B cell (primary cell): ENCODE results near the gene TARP.

ENCODE experiments used
- ATAC-seq: fragments of 200-7000 bp; cut with Tn5 transposase; one replicate; pipeline ENCODE4 v1.10.0; 2021; ENCODE audit warnings: low read depth, mild to moderate bottlenecking, moderate number of reproducible peaks, moderate library complexity
- CTCF ChIA-PET: fragments of 350-600 bp; sonication (Branson Sonifier 250); formaldehyde crosslinking; loops from one replicate; lab custom pipeline; 2021; ENCODE audit warnings: antibody characterized with exemption, inconsistent platforms; lab: Charles Lee
- POLR2A ChIA-PET: fragments of 350-600 bp; sonication (Branson Sonifier 250); formaldehyde crosslinking; loops from one replicate; lab custom pipeline; 2021; ENCODE audit warnings: antibody characterized with exemption; lab: Charles Lee
- DNase-seq: peaks from one replicate; pipeline ENCODE4 v3.0.0; 2013
- H2AFZ ChIP-seq: 2 replicates; pipeline ENCODE4 v1.6.1; 2012; ENCODE audit warnings: mild to moderate bottlenecking, low read depth, low read length; ENCODE audit not compliant: insufficient read depth, poor library complexity, severe bottlenecking
- H3K27ac ChIP-seq, 2 donors: 1 replicate in 1 of 2; 2 replicates in 1 of 2; pipeline ENCODE4 v1.5.1; 2012 to 2013; ENCODE audit warnings: low read length in 2 of 2, mild to moderate bottlenecking in 2 of 2, moderate library complexity in 1 of 2
- H3K27me3 ChIP-seq, 4 experiments: fragments of 200-600 bp in 1 of 4; sonication (generic) in 1 of 4; replicated peaks in 1 of 4; 1 replicate in 2 of 4; 2 replicates in 2 of 4; pipeline versions ENCODE4 v1.6.1 to v1.7.0; 2013 to 2016; ENCODE audit warnings: low read length in 3 of 4, mild to moderate bottlenecking in 2 of 4, mixed read lengths in 1 of 4, moderate library complexity in 1 of 4; ENCODE audit not compliant: insufficient read depth in 4 of 4, control insufficient read depth in 3 of 4; ENCODE audit errors: control extremely low read depth in 1 of 4
- H3K36me3 ChIP-seq, 2 experiments: replicated peaks in 1 of 2; 1 replicate in 1 of 2; 2 replicates in 1 of 2; pipeline versions ENCODE4 v1.6.1 to v1.7.1; 2013; ENCODE audit warnings: low read length in 1 of 2; ENCODE audit not compliant: insufficient read depth in 2 of 2, control insufficient read depth in 1 of 2; ENCODE audit errors: control extremely low read depth in 1 of 2, extremely low read depth in 1 of 2
- H3K4me1 ChIP-seq, 2 donors: fragments of 200-600 bp in 1 of 2; sonication (generic) in 1 of 2; 1 replicate in 1 of 2; 2 replicates in 1 of 2; pipeline versions ENCODE4 v1.5.1 to v1.6.1; 2013 to 2017; ENCODE audit warnings: low read length in 2 of 2; ENCODE audit not compliant: control insufficient read depth in 2 of 2, insufficient read depth in 2 of 2
- H3K4me2 ChIP-seq: replicated peaks from 2 replicates; pipeline ENCODE3; 2012; ENCODE audit warnings: mild to moderate bottlenecking, low read depth, low read length; ENCODE audit not compliant: poor library complexity, severe bottlenecking
- H3K4me3 ChIP-seq, 5 experiments: fragments of 200-600 bp in 1 of 5; sonication (generic) in 1 of 5; 1 replicate in 3 of 5; 2 replicates in 2 of 5; pipeline versions ENCODE4 v1.5.1 to v1.7.0; 2011 to 2016; ENCODE audit warnings: low read length in 4 of 5, mild to moderate bottlenecking in 4 of 5, low read depth in 2 of 5, control low read depth in 1 of 5, moderate library complexity in 1 of 5; ENCODE audit not compliant: insufficient read depth in 1 of 5; ENCODE audit errors: control extremely low read depth in 1 of 5, extremely low read depth in 1 of 5
- H3K79me2 ChIP-seq: fragments of 200-600 bp; sonication (generic); one replicate; pipeline ENCODE4 v1.6.0; 2016; ENCODE audit warnings: low read length; ENCODE audit not compliant: control insufficient read depth, insufficient read depth
- H3K9ac ChIP-seq: fragments of 200-600 bp; sonication (generic); 2 replicates; pipeline ENCODE4 v1.6.1; 2017; ENCODE audit warnings: mild to moderate bottlenecking, low read length, moderate library complexity
- H3K9me3 ChIP-seq, 3 donors: one replicate each; pipeline versions ENCODE4 v1.6.1 to v1.7.1; 2013; ENCODE audit warnings: low read length in 2 of 3; ENCODE audit not compliant: control insufficient read depth in 2 of 3, insufficient read depth in 1 of 3; ENCODE audit errors: control extremely low read depth in 1 of 3
- H4K20me1 ChIP-seq: 2 replicates; pipeline ENCODE4 v1.6.0; 2012; ENCODE audit warnings: mild to moderate bottlenecking, low read length; ENCODE audit not compliant: insufficient read depth, control insufficient read depth, poor library complexity, severe bottlenecking
- H3K27ac Mint-ChIP-seq: one replicate; pipeline ENCODE4 v1.8.0; 2021; ENCODE audit warnings: mixed read lengths
- H3K27me3 Mint-ChIP-seq: one replicate; pipeline ENCODE4 v1.8.0; 2021; ENCODE audit warnings: mixed read lengths
- H3K4me1 Mint-ChIP-seq: one replicate; pipeline ENCODE4 v1.8.0; 2021; ENCODE audit warnings: mixed read lengths
- H3K4me3 Mint-ChIP-seq: one replicate; pipeline ENCODE4 v1.8.0; 2021; ENCODE audit warnings: mixed read lengths
- H3K9me3 Mint-ChIP-seq: one replicate; pipeline ENCODE4 v1.8.0; 2022; ENCODE audit warnings: mixed read lengths; ENCODE audit not compliant: insufficient read depth
- CTCF ChIP-seq: fragments of 200-600 bp; IDR thresholded peaks from one replicate; pipeline ENCODE4 v1.8.0; 2022; ENCODE audit warnings: antibody characterized with exemption, mild to moderate bottlenecking
- EZH2 ChIP-seq: IDR thresholded peaks from 2 replicates; pipeline ENCODE4 v1.6.1; 2012; ENCODE audit warnings: borderline replicate concordance, low read depth, mild to moderate bottlenecking, moderate library complexity, low read length; ENCODE audit not compliant: insufficient read depth, poor library complexity, severe bottlenecking
- WGBS: methylation state at CpG from one replicate; pipeline ENCODE4 v1.1.5; 2013; ENCODE audit warnings: missing lambda C conversion rate; ENCODE audit not compliant: insufficient coverage; 5-methylcytosine and 5-hydroxymethylcytosine counted together
- intact Hi-C: fragments of 100-400 bp; cut with micrococcal nuclease; formaldehyde crosslinking; loops from one replicate; pipeline ENCODE4 v1.10.0; 2022

TARP gene

GRCh38 chr7:38291650-38292049 lies 18.2 kb upstream of the TARP start:
- peaks cover 3 to 7% of the 10 kb centered on the region in 2 donors for H3K4me1 ChIP-seq
- peaks cover 0 to 3% (median 0%) of the 10 kb centered on the region in 3 donors for H3K9me3 ChIP-seq
- TF ChIP-seq EZH2: no peak
- TF ChIP-seq CTCF: no peak
- CTCF ChIA-PET: no interaction called here
- DNase-seq (no peak), ATAC-seq (no peak)
- intact Hi-C loops: no loop called here
- no peak overlapping the region for H3K9ac ChIP-seq
- Mint-ChIP-seq H3K27ac (no peak overlapping the region), H3K9me3 (no peaks in the 10 kb centered on the region), H3K4me1 (peaks cover 8% of the 10 kb centered on the region), H3K4me3 (no peak overlapping the region), H3K27me3 (peaks cover 8% of the 10 kb centered on the region)
- WGBS: 100% methylated on average over 2 of the region's 2 CpGs
- no peaks in the 10 kb centered on the region for H3K36me3 ChIP-seq
- H3K4me3 ChIP-seq: no peak overlapping the region
- POLR2A ChIA-PET: no interaction called here
- no peaks in the 10 kb centered on the region for H3K79me2 ChIP-seq
- no peak overlapping the region for H3K4me2 ChIP-seq
- H4K20me1 ChIP-seq: no peaks in the 10 kb centered on the region
- H3K27me3 ChIP-seq: no peaks in the 10 kb centered on the region
- H2AFZ ChIP-seq: no peak overlapping the region
- no peak overlapping the region for H3K27ac ChIP-seq

GRCh38 chr7:38291117-38291647 lies 17.7 kb upstream of the TARP start:
- intact Hi-C loops: no loop called here
- Histone ChIP-seq H3K27ac (no peak overlapping the region), H3K79me2 (no peaks in the 10 kb centered on the region), H3K4me2 (no peak overlapping the region), H3K9ac (no peak overlapping the region), H2AFZ (no peak overlapping the region), H3K4me1 (peaks cover 3 to 6% of the 10 kb centered on the region in 2 donors), H3K9me3 (peaks cover 0 to 3% (median 0%) of the 10 kb centered on the region in 3 donors), H3K27me3 (peaks cover 0 to 4% (median under 1%) of the 10 kb centered on the region in 4 experiments), H3K36me3 (no peaks in the 10 kb centered on the region), H3K4me3 (no peak overlapping the region), H4K20me1 (no peaks in the 10 kb centered on the region)
- ChIA-PET POLR2A (no interaction called here), CTCF (no interaction called here)
- DNase-seq (no peak), ATAC-seq (no peak)
- no peaks in the 10 kb centered on the region for H3K9me3 Mint-ChIP-seq
- TF ChIP-seq EZH2 (no peak), CTCF (no peak)
- H3K4me1 Mint-ChIP-seq: peaks cover 8% of the 10 kb centered on the region
- no peak overlapping the region for H3K4me3 Mint-ChIP-seq
- H3K27me3 Mint-ChIP-seq: peaks cover 12% of the 10 kb centered on the region
- 89% methylated on average over 8 of the region's 9 CpGs for WGBS
- no peak overlapping the region for H3K27ac Mint-ChIP-seq
